HepG2 (cell line): ENCODE data around the gene HSPA1B. TPM values are rescaled to one million over a fixed set of nuclear protein-coding genes. Genes with fewer than 3 reads are reported as not detected.
"Not testable (repeated sequence)": the region's sequence is repeated elsewhere in the genome, so short reads cannot be mapped to it uniquely, and the experiment has no call there.

ENCODE experiments used
- ATAC-seq: fragments of 200-7000 bp; cut with Tn5 transposase; 3 replicates; pipeline ENCODE4 v1.9.1; 2020; ENCODE audit warnings: mild to moderate bottlenecking, moderate library complexity
- BruUV-seq: library from RNA; stranded (reverse); fragments of 400-500 nt; replicated peaks from 2 replicates; lab custom pipeline; 2021; lab: Mats Ljungman, UMichigan
- CTCF ChIA-PET: fragments of 300-600 bp; formaldehyde crosslinking; extraction: SDS; loops from one replicate; lab custom pipeline; 2021; ENCODE audit warnings: low total read pairs, inconsistent platforms, low intra/inter-chr PET ratio; lab: Yijun Ruan, JAX
- POLR2A ChIA-PET: fragments of 350-600 bp; sonication (Branson Sonifier 250); formaldehyde crosslinking; loops from one replicate; lab custom pipeline; 2020; ENCODE audit warnings: antibody characterized with exemption, inconsistent platforms; lab: Yijun Ruan, JAX
- DNase-seq: peaks from one replicate; pipeline ENCODE4 v3.0.0-alpha.2; 2015; ENCODE audit warnings: low spot score
- FAIRE-seq: peaks from 3 replicates; lab custom pipeline; 2011; peaks lifted over from hg19 to GRCh38; lab: Jason Lieb, UNC
- H2AFZ ChIP-seq: one replicate; pipeline ENCODE4 v1.6.1; 2011; ENCODE audit warnings: low read length, inconsistent platforms
- H3K27ac ChIP-seq: fragments of 300-600 bp; 3 replicates; pipeline ENCODE4 v1.8.0; 2011; ENCODE audit warnings: mixed run types, mild to moderate bottlenecking, mixed read lengths, low read length, inconsistent platforms; ENCODE audit not compliant: insufficient read depth; ENCODE audit errors: extremely low read length
- H3K27me3 ChIP-seq, 2 experiments: fragments of 200-600 bp in 1 of 2; 2 replicates in 1 of 2; 3 replicates in 1 of 2; pipeline versions ENCODE4 v1.6.0 to v1.8.0; 2011; ENCODE audit warnings: low read length in 2 of 2, mild to moderate bottlenecking in 2 of 2, moderate library complexity in 2 of 2, inconsistent platforms in 1 of 2; ENCODE audit not compliant: insufficient read depth in 2 of 2, control insufficient read depth in 1 of 2
- H3K36me3 ChIP-seq, 2 experiments: fragments of 200-600 bp in 1 of 2; replicated peaks in 1 of 2; 2 replicates in 1 of 2; 3 replicates in 1 of 2; pipeline versions ENCODE4 v1.5.1 to v1.8.0; 2011; ENCODE audit warnings: low read length in 2 of 2, inconsistent platforms in 1 of 2; ENCODE audit not compliant: insufficient read depth in 2 of 2, control insufficient read depth in 1 of 2
- H3K4me1 ChIP-seq: 2 replicates; pipeline ENCODE4 v1.5.1; 2012; ENCODE audit warnings: low read length, inconsistent platforms; ENCODE audit not compliant: insufficient read depth
- H3K4me2 ChIP-seq: 2 replicates; pipeline ENCODE4 v1.6.0; 2011; ENCODE audit warnings: low read depth, low read length, inconsistent platforms
- H3K4me3 ChIP-seq, 3 experiments: fragments of 200-600 bp in 1 of 3; sonication (generic), shearing (Covaris generic) in 1 of 3; replicated peaks in 1 of 3; 2 replicates each; pipeline ENCODE4 v1.5.1; 2011 to 2016; ENCODE audit warnings: low read length in 3 of 3, inconsistent platforms in 2 of 3, low read depth in 2 of 3, mild to moderate bottlenecking in 2 of 3, control low read depth in 1 of 3, mixed read lengths in 1 of 3; ENCODE audit not compliant: insufficient read depth in 1 of 3
- H3K79me2 ChIP-seq: one replicate; pipeline ENCODE4 v1.6.1; 2011; ENCODE audit warnings: low read length, inconsistent platforms; ENCODE audit not compliant: insufficient read depth
- H3K9ac ChIP-seq: 2 replicates; pipeline ENCODE4 v1.6.0; 2011; ENCODE audit warnings: mild to moderate bottlenecking, low read depth, low read length, inconsistent platforms; ENCODE audit not compliant: insufficient read depth
- H3K9me3 ChIP-seq: 2 replicates; pipeline ENCODE4 v1.5.1; 2012; ENCODE audit warnings: mild to moderate bottlenecking, low read length
- H4K20me1 ChIP-seq: 2 replicates; pipeline ENCODE4 v1.6.0; 2011; ENCODE audit warnings: inconsistent platforms, mild to moderate bottlenecking, low read length, moderate library complexity; ENCODE audit not compliant: insufficient read depth
- ARID2 ChIP-seq: sonication (generic); formaldehyde crosslinking; IDR thresholded peaks from 2 replicates; pipeline ENCODE4 v1.8.1; 2022; ENCODE audit warnings: mild to moderate bottlenecking, missing genetic modification reagents, borderline replicate concordance
- IRX3 ChIP-seq: sonication (generic); formaldehyde crosslinking; IDR thresholded peaks from 2 replicates; pipeline ENCODE4 v1.8.1; 2023; ENCODE audit warnings: mild to moderate bottlenecking, low read depth, missing genetic modification reagents, borderline replicate concordance
- JARID2 ChIP-seq: sonication (generic); formaldehyde crosslinking; IDR thresholded peaks from 2 replicates; pipeline ENCODE4 v1.8.1; 2023; ENCODE audit warnings: missing genetic modification reagents, inconsistent platforms; ENCODE audit not compliant: insufficient replicate concordance
- KAT7 ChIP-seq: IDR thresholded peaks from 2 replicates; pipeline ENCODE4 v1.6.1; 2018; ENCODE audit warnings: borderline replicate concordance, missing compliant biosample characterization
- KDM5A ChIP-seq: fragments of 200-600 bp; sonication (generic); IDR thresholded peaks from 2 replicates; pipeline ENCODE4 v1.7.0; 2018; ENCODE audit warnings: antibody characterized with exemption, mild to moderate bottlenecking, low read length, borderline replicate concordance
- ZNF232 ChIP-seq: sonication (generic); formaldehyde crosslinking; IDR thresholded peaks from 2 replicates; pipeline ENCODE4 v1.4.0; 2020; ENCODE audit warnings: missing genetic modification reagents, borderline replicate concordance
- ZNF670 ChIP-seq: sonication (generic); formaldehyde crosslinking; IDR thresholded peaks from 2 replicates; pipeline ENCODE4 v1.8.0; 2022; ENCODE audit warnings: mild to moderate bottlenecking, missing genetic modification reagents, borderline replicate concordance
- ZNF883 ChIP-seq: sonication (generic); formaldehyde crosslinking; IDR thresholded peaks from 2 replicates; pipeline ENCODE4 v1.5.1; 2020; ENCODE audit warnings: mild to moderate bottlenecking, missing genetic modification reagents; ENCODE audit errors: not compliant biosample characterization
- WGBS: methylation state at CpG from one replicate; pipeline ENCODE4 v1.1.6; 2017; ENCODE audit warnings: low lambda C conversion rate; 5-methylcytosine and 5-hydroxymethylcytosine counted together
- in situ Hi-C: cut with HindIII; loops from 2 replicates; pipeline ENCODE4 v1.10.0; 2017; ENCODE audit warnings: low pct_unique_long_range_greater_than_20kb; ENCODE audit not compliant: extremely low pct_ligation_motif_present
- intact Hi-C: fragments of 100-400 bp; cut with micrococcal nuclease; formaldehyde crosslinking; loops from one replicate; pipeline ENCODE4 v1.10.0; 2022; ENCODE audit not compliant: unreplicated experiment
- polyA plus RNA-seq, 8 experiments: library from polyadenylated mRNA; depleted of rRNA in 3 of 8; stranded (reverse) in 7 of 8; unstranded in 1 of 8; fragments of >200 nt; fragmentation: Illumina TruSeq in 4 of 8; extraction: Trizol in 4 of 8; gene quantifications; 2 replicates each; pipeline versions ENCODE4 v1.2.1 to v1.2.3, GENCODE V29; 2011 to 2016; ENCODE audit warnings: low read depth in 4 of 8, missing spikeins in 1 of 8, mixed read lengths in 1 of 8; ENCODE audit not compliant: insufficient read depth in 1 of 8
- total RNA-seq, 5 experiments: library from RNA; depleted of rRNA; stranded (reverse); fragments of >200 nt; fragmentation: Illumina TruSeq; extraction: Trizol; gene quantifications; 2 replicates each; pipeline ENCODE4 v1.2.3, GENCODE V29; 2016; ENCODE audit warnings: low read depth in 1 of 5
- TF ChIP-seq, protein P1 (sequence below): sonication (generic); formaldehyde crosslinking; IDR thresholded peaks from 2 replicates; pipeline ENCODE4 v1.4.0; 2020; ENCODE audit warnings: mild to moderate bottlenecking, missing genetic modification reagents
- TF ChIP-seq, protein P2 (sequence below): IDR thresholded peaks from 2 replicates; pipeline ENCODE4 v1.6.1; 2016; ENCODE audit warnings: mild to moderate bottlenecking
- TF ChIP-seq, protein P3 (sequence below): sonication (generic); formaldehyde crosslinking; IDR thresholded peaks from 2 replicates; pipeline ENCODE4 v1.4.0; 2020; ENCODE audit warnings: mild to moderate bottlenecking, missing genetic modification reagents
- TF ChIP-seq, protein P4 (sequence below): sonication (generic); formaldehyde crosslinking; IDR thresholded peaks from 2 replicates; pipeline ENCODE4 v1.4.0; 2020; ENCODE audit warnings: missing genetic modification reagents

The HSPA1B gene
- total and polyA plus RNA-seq, 2 of the 13 experiments (the other 11 are each of a cell fraction or from before 2014, with no cell fraction given): 26.0 to 186 TPM

GRCh38 chr6:31864123-31864562 is 36.6 kb downstream of the HSPA1B start:
- peak overlapping the region; percentile 77 for H3K9ac ChIP-seq
- DNase-seq, H3K27me3 ChIP-seq, H3K9me3 ChIP-seq, ATAC-seq, in situ Hi-C loops, H4K20me1 ChIP-seq, FAIRE-seq: not testable (repeated sequence)
- H3K36me3 ChIP-seq: peaks cover 4 to 21% of the 10 kb centered on the region in 2 experiments; a peak in 4 of 5 replicates
- H3K4me2 ChIP-seq: peak overlapping the region; percentile 99
- POLR2A ChIA-PET: interaction anchor here (0.7 to 5.4 kb wide), 30 partner anchors 13 to 212 kb away, joined by 3 to 264 read pairs (median 14); partner anchors contain the start of genes BAG6, CFB, CLIC1 and CSNK2B
- CTCF ChIA-PET: interaction anchor here (0.8 to 1.2 kb wide), 2 partner anchors 33 to 34 kb away, joined by 3 read pairs; no protein-coding TSS in a partner anchor
- 1% methylated on average over 16 of the region's 16 CpGs for WGBS
- H3K79me2 ChIP-seq: peaks cover 35% of the 10 kb centered on the region
- intact Hi-C loops: loop anchor here (2.0 kb wide), 1 partner anchor 33 kb away; the partner anchor contains the start of gene EHMT2
- peak overlapping the region; percentile 92 for H3K27ac ChIP-seq
- peak overlapping the region; percentile 34 for H2AFZ ChIP-seq
- H3K4me3 ChIP-seq: peak overlapping the region; percentile 62 to 99 (median 73)
- BruUV-seq: TSS peak; percentile 68
- peaks cover 68% of the 10 kb centered on the region for H3K4me1 ChIP-seq
- TF ChIP-seq IRX3 (CRISPR knock-in tag): 0 out of 2 replicates have a peak, but pooled peaks have one; percentile 31
- TF ChIP-seq, protein P1, sequence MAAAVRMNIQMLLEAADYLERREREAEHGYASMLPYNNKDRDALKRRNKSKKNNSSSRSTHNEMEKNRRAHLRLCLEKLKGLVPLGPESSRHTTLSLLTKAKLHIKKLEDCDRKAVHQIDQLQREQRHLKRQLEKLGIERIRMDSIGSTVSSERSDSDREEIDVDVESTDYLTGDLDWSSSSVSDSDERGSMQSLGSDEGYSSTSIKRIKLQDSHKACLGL (CRISPR knock-in tag): 0 out of 2 replicates have a peak, but pooled peaks have one; percentile 24
- TF ChIP-seq, protein P2, sequence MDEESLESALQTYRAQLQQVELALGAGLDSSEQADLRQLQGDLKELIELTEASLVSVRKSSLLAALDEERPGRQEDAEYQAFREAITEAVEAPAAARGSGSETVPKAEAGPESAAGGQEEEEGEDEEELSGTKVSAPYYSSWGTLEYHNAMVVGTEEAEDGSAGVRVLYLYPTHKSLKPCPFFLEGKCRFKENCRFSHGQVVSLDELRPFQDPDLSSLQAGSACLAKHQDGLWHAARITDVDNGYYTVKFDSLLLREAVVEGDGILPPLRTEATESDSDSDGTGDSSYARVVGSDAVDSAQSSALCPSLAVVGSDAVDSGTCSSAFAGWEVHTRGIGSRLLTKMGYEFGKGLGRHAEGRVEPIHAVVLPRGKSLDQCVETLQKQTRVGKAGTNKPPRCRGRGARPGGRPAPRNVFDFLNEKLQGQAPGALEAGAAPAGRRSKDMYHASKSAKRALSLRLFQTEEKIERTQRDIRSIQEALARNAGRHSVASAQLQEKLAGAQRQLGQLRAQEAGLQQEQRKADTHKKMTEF: peak; percentile 2; the same call in 1 of the 2 replicates
- TF ChIP-seq JARID2: peak; percentile 14
- TF ChIP-seq, protein P3, sequence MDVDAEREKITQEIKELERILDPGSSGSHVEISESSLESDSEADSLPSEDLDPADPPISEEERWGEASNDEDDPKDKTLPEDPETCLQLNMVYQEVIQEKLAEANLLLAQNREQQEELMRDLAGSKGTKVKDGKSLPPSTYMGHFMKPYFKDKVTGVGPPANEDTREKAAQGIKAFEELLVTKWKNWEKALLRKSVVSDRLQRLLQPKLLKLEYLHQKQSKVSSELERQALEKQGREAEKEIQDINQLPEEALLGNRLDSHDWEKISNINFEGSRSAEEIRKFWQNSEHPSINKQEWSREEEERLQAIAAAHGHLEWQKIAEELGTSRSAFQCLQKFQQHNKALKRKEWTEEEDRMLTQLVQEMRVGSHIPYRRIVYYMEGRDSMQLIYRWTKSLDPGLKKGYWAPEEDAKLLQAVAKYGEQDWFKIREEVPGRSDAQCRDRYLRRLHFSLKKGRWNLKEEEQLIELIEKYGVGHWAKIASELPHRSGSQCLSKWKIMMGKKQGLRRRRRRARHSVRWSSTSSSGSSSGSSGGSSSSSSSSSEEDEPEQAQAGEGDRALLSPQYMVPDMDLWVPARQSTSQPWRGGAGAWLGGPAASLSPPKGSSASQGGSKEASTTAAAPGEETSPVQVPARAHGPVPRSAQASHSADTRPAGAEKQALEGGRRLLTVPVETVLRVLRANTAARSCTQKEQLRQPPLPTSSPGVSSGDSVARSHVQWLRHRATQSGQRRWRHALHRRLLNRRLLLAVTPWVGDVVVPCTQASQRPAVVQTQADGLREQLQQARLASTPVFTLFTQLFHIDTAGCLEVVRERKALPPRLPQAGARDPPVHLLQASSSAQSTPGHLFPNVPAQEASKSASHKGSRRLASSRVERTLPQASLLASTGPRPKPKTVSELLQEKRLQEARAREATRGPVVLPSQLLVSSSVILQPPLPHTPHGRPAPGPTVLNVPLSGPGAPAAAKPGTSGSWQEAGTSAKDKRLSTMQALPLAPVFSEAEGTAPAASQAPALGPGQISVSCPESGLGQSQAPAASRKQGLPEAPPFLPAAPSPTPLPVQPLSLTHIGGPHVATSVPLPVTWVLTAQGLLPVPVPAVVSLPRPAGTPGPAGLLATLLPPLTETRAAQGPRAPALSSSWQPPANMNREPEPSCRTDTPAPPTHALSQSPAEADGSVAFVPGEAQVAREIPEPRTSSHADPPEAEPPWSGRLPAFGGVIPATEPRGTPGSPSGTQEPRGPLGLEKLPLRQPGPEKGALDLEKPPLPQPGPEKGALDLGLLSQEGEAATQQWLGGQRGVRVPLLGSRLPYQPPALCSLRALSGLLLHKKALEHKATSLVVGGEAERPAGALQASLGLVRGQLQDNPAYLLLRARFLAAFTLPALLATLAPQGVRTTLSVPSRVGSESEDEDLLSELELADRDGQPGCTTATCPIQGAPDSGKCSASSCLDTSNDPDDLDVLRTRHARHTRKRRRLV (CRISPR knock-in tag): peak; percentile 68; the same call in 1 of the 2 replicates
- 0 out of 2 replicates have a peak, but pooled peaks have one; percentile 6 for TF ChIP-seq ARID2
- TF ChIP-seq ZNF883 (CRISPR knock-in tag): peak; percentile 2
- TF ChIP-seq KAT7 (CRISPR knock-in tag): 0 out of 2 replicates have a peak, but pooled peaks have one; percentile 21
- 0 out of 2 replicates have a peak, but pooled peaks have one; percentile 12 for TF ChIP-seq ZNF232 (CRISPR knock-in tag)
- peak; percentile 19; the same call in 1 of the 2 replicates for TF ChIP-seq KDM5A
- 0 out of 2 replicates have a peak, but pooled peaks have one; percentile 28 for TF ChIP-seq ZNF670
- TF ChIP-seq, protein P4, sequence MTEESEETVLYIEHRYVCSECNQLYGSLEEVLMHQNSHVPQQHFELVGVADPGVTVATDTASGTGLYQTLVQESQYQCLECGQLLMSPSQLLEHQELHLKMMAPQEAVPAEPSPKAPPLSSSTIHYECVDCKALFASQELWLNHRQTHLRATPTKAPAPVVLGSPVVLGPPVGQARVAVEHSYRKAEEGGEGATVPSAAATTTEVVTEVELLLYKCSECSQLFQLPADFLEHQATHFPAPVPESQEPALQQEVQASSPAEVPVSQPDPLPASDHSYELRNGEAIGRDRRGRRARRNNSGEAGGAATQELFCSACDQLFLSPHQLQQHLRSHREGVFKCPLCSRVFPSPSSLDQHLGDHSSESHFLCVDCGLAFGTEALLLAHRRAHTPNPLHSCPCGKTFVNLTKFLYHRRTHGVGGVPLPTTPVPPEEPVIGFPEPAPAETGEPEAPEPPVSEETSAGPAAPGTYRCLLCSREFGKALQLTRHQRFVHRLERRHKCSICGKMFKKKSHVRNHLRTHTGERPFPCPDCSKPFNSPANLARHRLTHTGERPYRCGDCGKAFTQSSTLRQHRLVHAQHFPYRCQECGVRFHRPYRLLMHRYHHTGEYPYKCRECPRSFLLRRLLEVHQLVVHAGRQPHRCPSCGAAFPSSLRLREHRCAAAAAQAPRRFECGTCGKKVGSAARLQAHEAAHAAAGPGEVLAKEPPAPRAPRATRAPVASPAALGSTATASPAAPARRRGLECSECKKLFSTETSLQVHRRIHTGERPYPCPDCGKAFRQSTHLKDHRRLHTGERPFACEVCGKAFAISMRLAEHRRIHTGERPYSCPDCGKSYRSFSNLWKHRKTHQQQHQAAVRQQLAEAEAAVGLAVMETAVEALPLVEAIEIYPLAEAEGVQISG (CRISPR knock-in tag): 0 out of 2 replicates have a peak, but pooled peaks have one; percentile 44
